NCI-H2196 (cell line): ENCODE data around the gene S100Z.
"Not testable (repeated sequence)": the region's sequence is repeated elsewhere in the genome, so short reads cannot be mapped to it uniquely, and the experiment has no call there.

Experiments
- DNase-seq: peaks from one replicate; lab custom pipeline; 2025; ENCODE audit not compliant: unreplicated experiment; lab: John Stamatoyannopoulos, UW

S100Z gene

DNA sequence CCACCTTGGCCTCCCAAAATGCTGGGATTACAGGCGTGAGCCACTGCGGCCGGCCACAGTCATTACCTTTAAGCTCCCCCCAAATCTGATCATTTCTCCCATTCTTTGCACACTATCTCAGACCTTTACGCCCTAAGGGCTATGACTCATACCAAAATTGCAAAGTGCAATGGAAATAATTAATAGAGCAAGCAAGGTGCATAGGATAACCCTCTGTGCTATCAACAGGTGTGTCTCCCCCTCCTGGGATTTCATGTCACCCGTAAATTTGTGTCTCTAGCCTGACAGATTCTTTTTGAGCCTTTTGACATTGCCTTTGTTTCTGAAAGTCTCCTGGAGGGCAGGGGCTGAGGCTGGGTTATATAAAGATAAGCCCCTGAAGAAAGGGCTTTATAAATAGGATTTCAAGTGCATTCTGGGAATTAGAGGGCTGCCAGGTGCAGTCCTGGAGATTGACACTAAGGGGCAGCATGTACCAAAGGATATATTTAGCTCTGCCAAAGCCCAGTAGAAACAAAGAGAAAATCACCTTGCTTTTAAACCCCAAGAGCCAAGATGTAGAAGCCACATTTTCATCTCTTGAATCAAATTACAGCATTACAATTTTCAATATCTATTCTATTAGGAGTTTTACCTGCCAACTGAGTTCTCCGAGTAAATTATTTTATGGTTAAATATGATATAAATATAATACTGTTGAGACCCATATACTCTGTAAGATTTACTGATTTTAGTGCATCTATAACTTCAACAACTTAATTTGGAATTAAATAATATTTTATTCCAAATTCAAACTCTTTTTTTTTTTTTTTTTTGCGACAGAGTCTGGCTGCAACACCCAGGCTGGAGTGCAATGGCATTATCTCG, 18.2 kb downstream of the S100Z start:
- peak; percentile 31 for DNase-seq

DNA sequence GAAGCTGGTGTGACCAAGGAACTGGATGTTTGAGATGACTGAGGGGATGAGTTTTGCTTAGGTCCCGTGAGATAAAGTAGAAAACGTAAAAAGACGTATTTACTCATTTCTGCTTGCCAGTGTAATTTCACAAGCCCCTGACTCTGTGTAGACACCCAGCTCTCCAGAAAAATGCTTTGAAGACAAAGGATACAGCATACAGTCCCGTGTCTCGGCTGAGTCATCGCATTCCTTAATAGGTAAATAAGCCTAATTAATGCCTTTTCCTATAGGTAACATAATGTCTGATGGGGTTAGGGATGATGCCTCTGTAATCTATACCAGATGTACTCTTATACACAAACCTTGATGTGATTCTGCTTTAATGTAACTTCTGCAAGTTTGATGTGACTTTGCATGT, 20.2 kb downstream of the S100Z start:
- no peak for DNase-seq

DNA sequence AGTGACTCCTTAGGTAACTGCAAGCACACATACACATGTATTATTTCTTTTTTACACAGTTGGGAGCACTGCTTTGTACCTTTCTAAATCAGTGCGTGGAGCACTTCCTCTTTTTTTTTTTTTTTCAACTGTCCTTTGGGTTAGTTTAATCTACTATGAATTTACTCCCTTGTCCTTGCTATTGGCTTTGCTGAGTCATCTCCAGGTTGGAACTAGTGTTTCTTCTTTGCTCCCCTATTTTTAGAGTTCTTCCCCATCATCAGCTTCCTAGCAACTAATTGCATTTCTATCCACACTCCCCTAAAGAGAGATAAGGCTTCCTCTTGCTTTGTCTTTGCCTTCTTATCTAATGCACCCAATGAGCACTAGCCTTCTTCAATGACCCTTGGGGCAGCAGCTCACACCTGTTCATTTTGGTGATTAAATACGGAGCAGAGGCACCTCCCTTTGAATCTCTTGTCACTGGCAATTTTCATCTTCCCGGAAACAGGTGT, 24.3 kb downstream of the S100Z start:
- DNase-seq, result no peak

DNA sequence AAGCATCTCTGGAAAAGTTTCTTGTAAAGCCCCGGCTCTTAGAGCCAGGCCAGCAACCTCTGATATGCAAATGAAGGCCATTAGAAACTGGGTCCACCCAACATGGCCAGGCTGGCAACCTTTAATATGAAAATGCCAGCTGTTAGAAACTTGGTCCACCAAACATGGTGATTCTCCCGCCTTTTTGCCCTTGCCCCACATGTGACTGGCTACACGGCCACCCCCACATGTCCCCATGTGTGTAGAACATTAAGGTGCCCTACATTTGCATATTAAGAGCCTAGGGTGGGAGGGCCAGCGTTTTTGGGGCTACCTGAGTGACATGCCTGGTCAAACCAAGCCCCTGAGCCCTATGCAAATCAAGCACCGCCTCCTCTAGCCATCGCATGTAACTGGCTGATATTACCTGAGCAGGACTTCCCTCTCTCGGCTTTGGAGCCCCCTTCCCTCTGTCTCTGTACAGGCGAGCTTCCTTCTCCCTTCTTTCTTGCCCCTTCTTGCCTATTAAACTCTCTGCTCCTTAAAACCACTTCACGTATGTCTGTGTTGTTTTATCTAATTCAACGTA, 39.0 kb downstream of the S100Z start:
- no peak for DNase-seq

DNA sequence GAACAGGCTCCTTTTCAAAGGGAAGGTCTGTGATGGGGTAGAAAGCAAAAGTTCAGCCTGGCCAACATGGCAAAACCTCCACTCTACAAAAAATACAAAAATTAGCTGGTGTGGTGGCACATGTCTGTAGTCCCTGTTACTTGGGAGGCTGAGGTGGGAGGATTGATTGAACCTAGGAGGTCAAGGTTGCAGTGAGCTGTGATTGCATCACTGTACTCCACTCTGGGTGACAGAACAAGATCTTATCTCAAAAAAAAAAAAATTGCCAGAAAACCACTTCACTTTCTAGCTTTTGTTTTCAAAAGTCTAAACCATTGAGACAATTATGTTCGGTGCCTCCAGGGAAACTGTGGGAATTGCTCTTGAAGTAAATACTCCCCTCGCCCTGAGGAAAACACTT, 43.5 kb downstream of the S100Z start:
- no peak for DNase-seq

DNA sequence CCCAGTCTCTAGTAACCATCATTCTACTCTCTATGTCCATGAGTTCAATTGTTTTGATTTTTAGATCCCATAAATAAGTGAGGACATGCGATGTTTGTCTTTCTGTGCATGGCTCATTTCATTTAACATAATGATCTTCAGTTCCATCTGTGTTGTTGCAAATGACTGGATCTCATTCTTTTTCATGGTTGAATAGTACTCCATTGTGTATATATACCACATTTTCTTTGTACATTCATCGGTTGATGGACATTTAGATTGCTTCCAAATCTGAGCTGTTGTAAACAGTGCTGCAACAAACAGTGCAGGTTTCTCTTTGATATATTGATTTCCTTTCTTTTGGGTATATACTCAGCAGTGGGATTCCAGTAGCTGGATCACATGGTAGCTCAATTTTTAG, 46.4 kb downstream of the S100Z start:
- no peak for DNase-seq

DNA sequence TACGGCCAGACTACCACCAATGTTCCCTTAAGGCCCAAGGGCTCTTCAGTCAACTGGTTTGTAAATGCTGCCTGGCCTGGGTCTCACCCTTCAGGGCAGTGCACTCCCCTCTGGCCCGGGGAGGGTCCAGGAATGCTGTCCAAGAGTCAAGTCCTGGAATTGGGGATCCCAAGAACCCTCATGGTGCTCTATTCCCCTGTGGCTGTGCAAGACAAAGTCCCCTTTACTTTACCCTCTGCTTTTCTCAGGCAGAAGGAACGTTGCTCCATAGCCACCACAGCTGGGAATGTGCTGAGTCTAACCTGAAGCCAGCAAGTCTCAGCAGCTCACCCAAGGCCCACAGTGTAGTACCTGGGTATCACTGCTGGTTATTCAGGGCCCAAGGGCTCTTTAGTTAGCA, 51.7 kb downstream of the S100Z start:
- DNase-seq, result no peak

DNA sequence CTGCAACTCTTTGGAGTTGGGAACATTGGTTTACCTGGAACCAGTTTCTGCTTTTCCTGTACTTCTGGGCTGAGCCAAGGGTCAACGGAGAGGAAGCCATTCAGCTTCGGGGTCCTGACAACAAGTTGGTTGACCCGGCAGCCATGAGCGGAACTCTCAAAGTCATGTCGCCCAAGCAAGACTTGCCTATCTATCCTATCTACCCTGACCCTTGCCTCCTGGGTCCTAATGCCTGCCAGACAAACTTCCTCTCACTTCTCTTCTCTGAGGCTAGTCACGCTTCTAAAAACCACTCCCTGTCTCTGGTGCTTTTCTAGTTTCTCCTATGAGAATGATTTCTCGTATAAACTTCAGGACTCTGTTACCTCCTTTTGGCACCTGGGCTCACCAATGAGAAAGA, 58.4 kb downstream of the S100Z start:
- no peak for DNase-seq

DNA sequence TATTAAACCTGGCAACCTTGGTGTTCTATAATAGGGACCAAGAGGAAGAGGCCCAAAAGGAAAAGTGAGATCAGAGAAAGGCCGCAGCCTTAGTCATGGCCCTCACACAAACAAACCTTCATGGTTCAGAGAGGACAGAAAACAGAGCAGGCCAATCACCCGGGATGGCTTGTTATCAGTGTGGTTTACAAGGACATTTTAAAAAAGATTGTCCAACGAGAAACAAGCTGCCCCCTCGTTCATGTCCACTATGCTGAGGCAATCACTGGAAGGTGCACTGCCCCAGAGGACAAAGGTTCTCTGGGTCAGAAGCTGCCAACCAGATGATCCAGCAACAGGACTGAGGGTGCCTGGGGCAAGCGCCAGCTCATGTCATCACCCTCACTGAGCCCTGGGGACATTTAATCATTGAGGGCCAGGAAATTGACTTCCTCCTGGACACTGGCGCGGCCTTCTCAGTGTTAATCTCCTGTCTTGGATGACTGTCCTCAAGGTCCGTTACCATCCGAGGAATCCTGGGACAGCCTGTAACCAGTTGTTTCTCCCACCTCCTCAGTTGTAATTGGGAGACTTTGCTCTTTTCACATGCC, 60.6 kb downstream of the S100Z start:
- not testable (repeated sequence) for DNase-seq

DNA sequence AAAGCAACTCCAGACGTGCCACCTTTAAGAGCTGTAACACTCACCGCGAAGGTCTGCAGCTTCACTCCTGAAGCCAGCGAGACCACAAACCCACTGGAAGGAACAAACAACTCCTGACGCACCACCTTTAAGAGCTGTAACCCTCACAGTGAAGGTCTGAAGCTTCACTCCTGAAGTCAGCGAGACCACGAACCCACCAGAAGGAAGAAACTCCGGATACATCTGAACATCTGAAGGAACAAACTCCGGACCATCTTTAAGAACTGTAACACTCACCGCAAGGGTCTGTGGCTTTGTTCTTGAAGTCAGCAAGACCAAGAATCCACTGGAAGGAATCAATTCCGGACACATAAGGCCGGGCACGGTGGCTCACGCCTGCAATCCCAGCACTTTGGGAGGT, 64.9 kb downstream of the S100Z start:
- not testable (repeated sequence) for DNase-seq

DNA sequence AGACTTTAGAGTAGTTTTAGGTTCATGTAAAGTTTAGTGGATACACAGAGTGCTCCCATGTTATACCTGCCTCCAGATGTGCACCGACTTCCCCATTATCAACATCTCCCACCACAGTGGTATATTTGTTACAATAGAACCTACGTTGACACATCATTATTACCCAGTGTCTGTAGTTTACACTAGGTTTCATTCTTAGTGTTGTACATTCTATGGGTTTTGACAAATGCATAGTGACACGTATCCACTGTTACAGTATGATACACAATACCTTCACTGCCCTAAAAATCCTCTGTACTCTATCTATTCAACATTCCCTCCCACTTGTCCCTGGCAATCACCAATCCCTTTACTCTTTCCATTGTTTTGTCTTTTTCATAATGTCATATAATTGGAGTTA, 68.7 kb downstream of the S100Z start:
- DNase-seq, result no peak

DNA sequence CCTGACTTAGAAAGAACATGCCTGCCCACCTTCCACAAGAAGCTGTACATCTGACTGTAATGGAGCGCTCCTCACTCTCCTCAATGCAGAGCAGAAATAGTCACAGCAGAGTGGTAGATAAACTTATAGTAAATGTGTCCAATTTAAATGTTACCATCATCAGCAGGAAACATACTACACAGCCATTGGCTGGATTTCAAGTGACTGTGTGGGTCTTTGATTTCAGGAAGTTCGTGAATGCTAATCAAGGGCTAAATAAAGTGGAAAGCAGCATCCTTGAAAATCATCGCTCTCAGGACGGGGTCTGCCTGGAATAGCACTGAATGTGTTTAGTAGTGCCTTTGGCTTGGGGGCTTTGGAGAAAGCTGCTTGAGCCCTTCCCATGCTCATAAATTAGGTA, 70.7 kb downstream of the S100Z start:
- DNase-seq, result no peak

DNA sequence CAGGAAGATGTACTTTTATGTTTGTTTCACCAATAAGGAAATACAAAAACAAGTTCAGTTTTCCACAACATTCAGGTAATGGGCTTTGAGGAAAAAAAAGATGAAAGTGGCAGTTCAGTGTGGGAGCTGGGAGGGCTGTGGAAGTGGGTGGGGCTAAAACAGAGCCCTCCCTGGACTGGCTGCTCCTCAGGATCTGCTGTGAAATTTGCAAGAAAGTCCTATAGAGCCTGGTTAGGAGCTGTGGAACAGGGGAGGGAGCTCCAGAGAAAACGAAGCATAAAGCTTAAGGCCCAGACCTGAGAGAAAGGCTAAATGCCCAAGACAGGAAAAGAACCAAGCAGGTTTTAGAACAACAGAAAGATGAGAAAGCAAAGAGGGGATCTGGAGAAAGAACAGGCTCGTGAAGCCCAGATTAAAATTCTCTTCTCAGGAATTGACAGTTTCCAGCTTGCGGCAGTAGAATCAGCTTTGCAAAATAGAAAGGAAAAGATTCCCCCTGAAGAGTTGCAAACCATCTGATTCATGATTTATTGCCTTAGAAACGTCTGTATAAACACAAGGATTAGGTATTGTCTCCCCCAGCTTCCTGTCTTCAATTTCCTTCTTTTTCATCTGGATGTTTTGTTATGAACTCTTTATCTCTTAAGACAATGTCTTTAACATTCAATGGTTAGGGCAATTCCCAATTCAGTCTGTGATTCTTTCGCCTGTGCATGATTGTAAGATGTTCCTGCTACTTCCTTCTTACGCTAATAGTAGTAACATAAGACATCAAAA, 76.7 kb downstream of the S100Z start:
- no peak for DNase-seq

DNA sequence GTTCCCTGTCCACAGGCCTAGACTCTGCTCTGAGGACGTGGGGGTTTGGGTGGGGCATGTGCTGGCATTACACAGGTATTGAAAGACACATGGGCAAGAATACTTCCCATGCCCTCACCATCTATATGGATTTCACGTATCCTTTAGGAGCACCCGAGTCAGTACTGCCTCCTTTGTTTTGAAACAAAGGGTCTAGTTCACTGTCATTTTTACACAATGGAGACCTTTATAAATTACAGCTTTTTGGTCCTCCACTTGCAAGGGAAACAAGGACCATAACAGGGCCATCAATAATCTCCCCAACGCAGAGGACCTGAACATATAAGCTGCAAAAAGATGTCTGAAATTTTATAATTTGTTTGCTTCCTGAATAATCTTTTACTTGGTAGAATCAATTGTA, 78.1 kb downstream of the S100Z start:
- DNase-seq, result no peak

DNA sequence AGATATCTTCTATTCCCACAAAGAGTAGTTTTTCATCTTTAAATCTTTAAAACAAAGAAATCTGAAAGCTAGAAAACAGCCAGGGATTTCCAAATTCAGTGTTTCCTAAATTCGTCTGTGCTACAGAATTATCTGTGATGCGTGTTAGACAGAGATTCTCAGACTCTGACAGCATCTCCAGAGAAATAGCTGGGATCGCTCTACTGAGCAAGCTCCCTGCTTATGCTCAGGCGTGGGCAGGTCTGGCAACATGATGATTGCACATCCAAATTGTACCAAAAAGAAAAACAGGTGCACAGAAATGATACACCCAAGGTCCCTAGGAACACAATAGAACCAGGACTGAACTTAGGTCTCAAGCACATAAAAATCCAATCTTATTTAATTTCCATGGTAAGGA, 80.3 kb downstream of the S100Z start:
- DNase-seq, result no peak

DNA sequence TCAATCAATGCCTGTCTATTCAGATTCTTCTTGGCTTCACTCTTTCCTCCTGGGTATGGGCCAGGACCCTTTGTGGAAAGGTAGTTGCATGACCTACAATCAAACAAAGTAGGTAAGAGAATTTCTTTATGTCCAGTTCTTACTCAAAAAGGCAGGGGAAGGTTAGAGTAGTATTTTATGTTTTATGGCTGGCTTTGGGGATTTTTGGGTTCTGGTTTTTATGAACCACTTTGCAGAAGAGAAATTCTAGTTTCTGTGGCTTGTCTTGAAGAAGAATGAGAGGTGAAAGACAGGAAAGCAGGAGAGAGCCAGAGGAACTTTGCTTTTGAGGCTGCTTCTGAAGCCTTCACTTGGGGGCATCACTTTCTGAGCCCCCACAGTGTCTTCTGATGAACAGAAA, 88.4 kb downstream of the S100Z start:
- no peak for DNase-seq

DNA sequence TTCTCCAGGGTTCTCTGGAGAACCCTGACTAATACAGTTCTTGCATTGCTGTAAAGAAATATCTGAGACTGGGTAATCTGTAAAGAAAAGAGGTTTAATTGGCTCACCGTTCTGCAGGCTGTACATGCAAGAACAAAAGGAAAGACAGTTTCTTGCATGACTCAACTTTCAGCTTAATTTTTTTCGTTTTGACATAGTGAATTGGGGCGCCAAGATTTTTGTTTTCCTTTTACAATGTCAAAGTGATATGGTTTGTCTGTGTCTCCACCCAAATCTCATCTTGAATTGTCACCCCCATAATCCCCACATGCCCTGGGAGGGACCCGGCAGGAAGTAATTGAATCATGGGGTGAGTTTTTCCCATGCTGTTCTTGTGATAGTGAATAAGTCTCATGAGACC, 91.2 kb downstream of the S100Z start:
- no peak for DNase-seq

DNA sequence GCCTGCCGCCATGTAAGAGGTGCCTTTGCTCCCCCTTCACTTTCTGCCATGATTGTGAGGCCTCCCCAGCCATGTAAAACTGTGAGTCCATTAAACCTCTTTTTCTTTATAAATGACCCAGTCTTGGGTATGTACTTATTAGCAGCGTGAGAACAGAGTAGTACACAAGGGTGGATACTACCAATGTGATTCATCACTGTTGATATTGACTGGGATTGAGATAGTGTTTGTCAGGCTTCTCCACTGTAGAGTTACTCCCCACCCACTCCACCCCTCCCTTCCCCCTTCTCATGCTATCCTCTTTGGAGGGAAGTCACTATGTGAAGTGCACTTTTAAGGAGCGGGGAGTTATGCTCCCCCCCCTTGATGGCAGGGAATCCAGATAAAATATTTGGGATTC, 91.6 kb downstream of the S100Z start:
- no peak for DNase-seq

DNA sequence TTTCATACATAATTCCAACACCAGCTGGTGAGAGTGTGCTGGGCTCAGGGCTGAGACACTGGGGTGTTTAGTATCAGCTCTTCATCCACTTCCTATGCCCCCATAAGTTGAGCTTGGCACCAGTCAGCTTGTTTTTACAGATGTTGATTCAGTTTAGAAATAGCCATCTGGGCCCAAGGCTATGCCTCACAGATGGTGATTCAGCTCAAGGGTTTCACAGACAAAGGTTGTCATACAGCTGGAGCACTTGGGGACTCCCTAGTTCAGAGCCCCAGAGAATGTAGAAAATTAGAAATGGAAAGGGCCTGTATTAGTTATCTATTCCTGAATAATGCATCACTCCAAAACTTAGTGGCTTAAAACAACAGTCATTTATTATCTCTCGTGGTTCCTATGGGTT, 92.8 kb downstream of the S100Z start:
- no peak for DNase-seq

DNA sequence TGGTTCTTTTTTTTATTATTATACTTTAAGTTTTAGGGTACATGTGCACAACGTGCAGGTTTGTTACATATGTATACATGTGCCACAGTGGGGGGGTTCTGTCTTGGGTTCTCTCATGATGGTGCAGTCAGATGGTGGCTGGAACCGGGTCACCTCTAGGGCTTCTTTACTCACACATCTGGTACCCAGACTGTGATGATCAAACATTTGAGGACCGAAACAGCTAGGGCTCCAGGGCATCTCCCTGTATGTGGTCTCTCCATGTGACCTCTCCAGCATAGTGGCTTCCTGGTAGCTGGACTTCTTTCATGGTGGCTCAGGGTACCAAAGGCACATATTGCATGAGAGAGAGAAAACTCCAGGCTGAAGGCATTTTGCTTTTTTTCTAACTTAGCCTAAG, 93.2 kb downstream of the S100Z start:
- DNase-seq, result no peak

DNA sequence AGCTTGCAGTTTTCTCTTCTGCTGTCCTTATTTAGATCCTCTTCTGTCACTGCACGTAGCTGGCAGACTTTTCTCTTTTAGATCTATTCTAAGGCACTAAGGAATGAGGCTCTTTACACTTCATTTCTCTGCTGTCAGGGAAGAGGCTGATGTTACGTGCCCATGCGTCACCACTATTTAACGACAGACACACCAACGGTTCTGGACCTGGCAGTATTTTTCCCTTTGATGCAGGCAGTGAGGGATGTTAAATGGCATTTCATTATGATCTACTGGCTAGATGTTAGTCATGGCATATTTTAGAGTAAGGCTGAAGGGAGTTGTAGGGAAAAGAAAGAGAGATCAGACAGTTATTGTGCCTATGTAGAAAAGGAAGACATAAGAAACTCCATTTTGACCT, 94.8 kb downstream of the S100Z start:
- no peak for DNase-seq

DNA sequence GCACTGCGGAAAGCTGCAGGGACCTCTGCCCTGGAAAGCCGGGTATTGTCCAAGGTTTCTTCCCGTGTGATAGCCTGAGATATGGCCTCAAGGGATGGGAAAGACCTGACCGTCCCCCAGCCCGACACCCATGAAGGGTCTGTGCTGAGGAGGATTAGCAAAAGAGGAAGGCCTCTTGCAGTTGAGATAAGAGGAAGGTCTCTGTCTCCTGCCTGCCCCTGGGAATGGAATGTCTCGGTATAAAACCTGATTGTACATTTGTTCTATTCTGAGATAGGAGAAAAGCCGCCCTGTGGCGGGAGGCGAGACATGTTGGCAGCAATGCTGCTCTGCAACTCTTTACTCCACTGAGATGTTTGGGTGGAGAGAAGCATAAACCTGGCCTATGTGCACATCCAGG, 95.4 kb downstream of the S100Z start:
- not testable (repeated sequence) for DNase-seq
